ENCODE data around the gene LELP1.
A peak's percentile ranks its signal among the peaks of the same experiment; 100 is the strongest.
"Not testable (repeated sequence)": the region's sequence is repeated elsewhere in the genome, so short reads cannot be mapped to it uniquely, and the experiment has no call there.

Gene LELP1

GRCh38 chr1:153203130-153203529, at the start of gene LELP1:
TSS of gene LELP1 (plus strand) at chr1:153203430. CDS start at chr1:153204708, 1,278 bp downstream.
- no peak for DNase-seq

- no peak for DNase-seq
These were observed 47.7 kb upstream of the LELP1 start for GRCh38 chr1:153155541-153155940.

GRCh38 chr1:153168686-153169085, 34.5 kb upstream of the LELP1 start:
- DNase-seq, result no peak

- no peak for DNase-seq
These were observed 28.6 kb upstream of the LELP1 start for GRCh38 chr1:153174624-153175023.

- no peak for DNase-seq
These were observed 24.3 kb upstream of the LELP1 start for GRCh38 chr1:153178922-153179321.

- DNase-seq, result peak; percentile 18
These were observed 22.7 kb upstream of the LELP1 start for GRCh38 chr1:153180556-153180955.

- not testable (repeated sequence) for DNase-seq
These were observed 14.9 kb upstream of the LELP1 start for GRCh38 chr1:153188301-153188700.

GRCh38 chr1:153190373-153190772, 12.9 kb upstream of the LELP1 start:
- DNase-seq, result peak; percentile 28

- DNase-seq, result peak; percentile 43
These were observed 10.5 kb upstream of the LELP1 start for GRCh38 chr1:153192697-153193096.

- DNase-seq, result no peak
These were observed 8.7 kb upstream of the LELP1 start for GRCh38 chr1:153194331-153195050.

- no peak for DNase-seq
These were observed 8.0 kb upstream of the LELP1 start for GRCh38 chr1:153195216-153195615.

- DNase-seq, result no peak
These were observed 1.2 kb upstream of the LELP1 start for GRCh38 chr1:153202006-153202405.

- DNase-seq, result no peak
These were observed 3.4 kb downstream of the LELP1 start for GRCh38 chr1:153206631-153207030.

- DNase-seq, result no peak
These were observed 7.0 kb downstream of the LELP1 start for GRCh38 chr1:153210206-153210605.

- no peak for DNase-seq
These were observed 9.0 kb downstream of the LELP1 start for GRCh38 chr1:153212201-153212600.

GRCh38 chr1:153213519-153213918, 10.3 kb downstream of the LELP1 start:
- no peak for DNase-seq

GRCh38 chr1:153217212-153217611, 14.0 kb downstream of the LELP1 start, which contains the start of gene PRR9:
TSS of gene PRR9 (plus strand) at chr1:153217584. CDS start at chr1:153218145, 561 bp downstream.
- peak; percentile 81 for DNase-seq

- no peak for DNase-seq
These were observed 14.7 kb downstream of the LELP1 start for GRCh38 chr1:153217744-153218416.

- DNase-seq, result peak; percentile 74
These were observed 17.5 kb downstream of the LELP1 start for GRCh38 chr1:153220606-153221303.

GRCh38 chr1:153223040-153223891, 20.0 kb downstream of the LELP1 start:
- peak; percentile 92 for DNase-seq

GRCh38 chr1:153227810-153228209, 24.6 kb downstream of the LELP1 start:
- no peak for DNase-seq

GRCh38 chr1:153228491-153228890, 25.3 kb downstream of the LELP1 start:
- DNase-seq, result no peak
